Activated naive CD4-positive, alpha-beta T cell treated with anti-CD3 and anti-CD28 coated beads, Interleukin-2, amount 50 U/mL, for 72 hours (primary cell): ENCODE data around the gene SRRM5. TPM values are rescaled to one million over a fixed set of nuclear protein-coding genes. Genes with fewer than 3 reads are reported as not detected.
"Not testable (repeated sequence)": the region's sequence is repeated elsewhere in the genome, so short reads cannot be mapped to it uniquely, and the experiment has no call there.

ENCODE experiments used
- ATAC-seq, 2 donors: fragments of 150-1000 bp; cut with Tn5 transposase; 2 replicates each; pipeline ENCODE4 v1.10.0; 2021; ENCODE audit warnings: mild to moderate bottlenecking in 2 of 2, moderate library complexity in 2 of 2
- DNase-seq, 2 donors: peaks; one replicate each; pipeline ENCODE4 v3.0.0; 2021 to 2022; ENCODE audit warnings: low spot score in 2 of 2
- H3K27ac Mint-ChIP-seq, 2 donors: one replicate each; pipeline ENCODE4 v1.8.0; 2022; ENCODE audit warnings: mild to moderate bottlenecking in 2 of 2, mixed read lengths in 2 of 2
- H3K36me3 Mint-ChIP-seq, 2 donors: one replicate each; pipeline ENCODE4 v1.8.0; 2022; ENCODE audit warnings: mixed read lengths in 2 of 2
- H3K9me3 Mint-ChIP-seq, 2 donors: one replicate each; pipeline ENCODE4 v1.8.0; 2022; ENCODE audit warnings: mixed read lengths in 2 of 2
- total RNA-seq, 2 donors: library from RNA; stranded (reverse); gene quantifications; one replicate each; pipeline ENCODE4 v1.2.3, GENCODE V29; 2022

The SRRM5 gene
- total RNA-seq, 2 donors from 2014 or later, result 0.68 to 0.80 TPM

DNA sequence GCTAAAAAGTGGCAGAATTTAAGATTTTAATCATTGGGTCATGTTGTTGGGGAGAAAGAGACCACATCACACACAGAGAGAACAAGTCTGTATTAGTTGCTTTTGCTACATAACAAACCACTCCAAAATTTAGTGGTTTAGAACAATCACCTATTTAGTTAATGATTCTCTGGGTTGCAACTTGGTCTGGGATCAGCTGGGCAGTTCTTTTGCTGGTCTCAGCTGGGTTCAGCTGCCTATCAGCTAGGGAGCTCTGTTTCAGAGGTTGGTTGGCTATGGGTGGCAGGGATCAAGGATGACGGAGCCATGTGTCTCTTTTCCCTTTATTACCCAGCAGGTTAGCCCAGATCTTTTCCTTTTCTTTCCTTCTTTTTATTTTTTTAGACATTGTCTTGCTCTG lies 27.4 kb upstream of the SRRM5 start:
- H3K27ac Mint-ChIP-seq, result peak overlapping the region in 1 of 2 donors; percentile 42
- no peak for DNase-seq
- no peaks in the 10 kb centered on the region for H3K9me3 Mint-ChIP-seq
- ATAC-seq, result no peak
- H3K36me3 Mint-ChIP-seq, result peaks cover 7 to 17% of the 10 kb centered on the region in 2 donors

DNA sequence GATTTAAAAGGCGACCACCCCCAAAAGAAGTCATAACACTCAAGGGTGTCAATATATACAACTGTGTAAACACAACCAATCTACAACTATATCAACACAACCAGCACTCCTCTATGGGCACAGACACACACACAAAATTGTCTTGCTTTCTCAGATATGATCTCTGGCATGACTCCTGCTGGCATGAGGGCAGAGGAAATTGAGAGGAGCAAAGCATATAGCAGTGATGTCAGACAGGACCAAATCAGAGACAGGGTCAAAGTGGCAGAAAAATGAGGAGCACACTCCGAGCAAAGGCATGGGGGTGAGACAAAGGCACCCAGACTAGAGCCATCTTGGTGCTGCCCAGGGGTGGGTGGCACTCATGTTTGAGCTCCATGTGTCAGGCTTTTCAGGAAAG lies 25.5 kb upstream of the SRRM5 start:
- no peak for DNase-seq

DNA sequence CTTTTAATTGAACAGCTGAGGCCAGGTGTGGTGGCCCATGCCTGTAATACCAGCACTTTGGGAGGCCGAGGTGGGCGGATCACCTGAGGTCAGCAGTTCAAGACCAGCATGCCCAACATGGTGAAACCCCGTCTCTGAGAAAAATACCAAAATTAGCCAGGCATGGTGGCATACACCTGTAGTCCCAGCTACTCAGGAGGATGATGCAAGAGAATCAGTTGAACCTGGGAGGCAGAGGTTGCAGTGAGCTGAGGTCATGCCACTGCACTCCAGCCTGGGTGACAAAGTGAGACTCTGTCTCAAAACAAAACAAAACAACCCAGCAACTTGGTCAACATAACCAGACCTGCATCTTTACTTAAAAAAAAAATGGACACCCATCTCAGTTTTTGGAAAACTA lies 24.9 kb upstream of the SRRM5 start:
- not testable (repeated sequence) for H3K9me3 Mint-ChIP-seq, DNase-seq, ATAC-seq, H3K36me3 Mint-ChIP-seq, H3K27ac Mint-ChIP-seq

More for the DNA sequence above, 25.5 kb upstream of the SRRM5 start:
- Mint-ChIP-seq H3K27ac (peak overlapping the region in 1 of 2 donors; percentile 42), H3K36me3 (peaks cover 0 to 10% of the 10 kb centered on the region in 2 donors), H3K9me3 (no peaks in the 10 kb centered on the region)
- no peak for ATAC-seq

DNA sequence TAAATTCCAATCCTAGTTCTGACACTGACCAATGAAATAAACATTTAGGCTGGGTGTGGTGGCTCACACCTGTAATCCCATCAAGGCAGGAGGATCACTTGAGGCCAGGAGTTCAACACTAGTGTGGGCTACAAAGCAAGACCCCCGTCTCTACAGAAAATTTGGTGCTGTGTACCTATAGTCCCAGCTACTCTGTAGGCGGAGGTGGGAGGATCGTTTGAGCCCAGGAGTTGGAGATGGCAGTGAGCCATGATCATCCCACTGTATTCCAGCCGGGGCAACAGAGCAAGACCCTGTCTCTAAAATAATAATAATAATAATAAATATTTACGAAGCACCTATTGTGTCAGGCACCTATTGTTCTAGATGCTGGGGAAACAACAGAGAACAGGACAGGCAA lies 22.6 kb upstream of the SRRM5 start:
- Mint-ChIP-seq H3K9me3 (no peaks in the 10 kb centered on the region), H3K27ac (no peak overlapping the region), H3K36me3 (peaks cover 8 to 19% of the 10 kb centered on the region in 2 donors)
- DNase-seq (no peak), ATAC-seq (no peak)

DNA sequence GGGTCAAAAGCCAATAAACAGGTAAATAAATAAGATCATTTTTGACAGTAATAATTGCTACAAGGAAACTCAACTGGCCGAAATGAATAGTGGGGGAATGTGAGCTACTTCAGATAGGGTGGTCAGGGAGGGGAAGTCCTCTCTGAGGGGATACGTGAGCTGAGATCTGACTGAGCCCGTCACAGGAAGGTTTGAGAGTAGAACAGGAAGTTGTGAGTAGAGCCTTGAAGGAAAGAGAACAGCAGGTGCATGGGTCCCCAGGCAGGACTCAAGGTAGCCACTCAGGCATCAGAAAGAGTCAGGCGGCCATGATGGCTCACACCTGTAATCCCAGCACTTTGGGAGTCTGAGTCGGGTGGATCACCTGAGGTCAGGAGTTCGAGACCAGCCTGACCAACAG lies 22.2 kb upstream of the SRRM5 start:
- Mint-ChIP-seq H3K27ac (peak overlapping the region in 1 of 2 donors; percentile 33), H3K9me3 (no peaks in the 10 kb centered on the region), H3K36me3 (peaks cover 8 to 19% of the 10 kb centered on the region in 2 donors)
- ATAC-seq, result no peak
- DNase-seq, result no peak

DNA sequence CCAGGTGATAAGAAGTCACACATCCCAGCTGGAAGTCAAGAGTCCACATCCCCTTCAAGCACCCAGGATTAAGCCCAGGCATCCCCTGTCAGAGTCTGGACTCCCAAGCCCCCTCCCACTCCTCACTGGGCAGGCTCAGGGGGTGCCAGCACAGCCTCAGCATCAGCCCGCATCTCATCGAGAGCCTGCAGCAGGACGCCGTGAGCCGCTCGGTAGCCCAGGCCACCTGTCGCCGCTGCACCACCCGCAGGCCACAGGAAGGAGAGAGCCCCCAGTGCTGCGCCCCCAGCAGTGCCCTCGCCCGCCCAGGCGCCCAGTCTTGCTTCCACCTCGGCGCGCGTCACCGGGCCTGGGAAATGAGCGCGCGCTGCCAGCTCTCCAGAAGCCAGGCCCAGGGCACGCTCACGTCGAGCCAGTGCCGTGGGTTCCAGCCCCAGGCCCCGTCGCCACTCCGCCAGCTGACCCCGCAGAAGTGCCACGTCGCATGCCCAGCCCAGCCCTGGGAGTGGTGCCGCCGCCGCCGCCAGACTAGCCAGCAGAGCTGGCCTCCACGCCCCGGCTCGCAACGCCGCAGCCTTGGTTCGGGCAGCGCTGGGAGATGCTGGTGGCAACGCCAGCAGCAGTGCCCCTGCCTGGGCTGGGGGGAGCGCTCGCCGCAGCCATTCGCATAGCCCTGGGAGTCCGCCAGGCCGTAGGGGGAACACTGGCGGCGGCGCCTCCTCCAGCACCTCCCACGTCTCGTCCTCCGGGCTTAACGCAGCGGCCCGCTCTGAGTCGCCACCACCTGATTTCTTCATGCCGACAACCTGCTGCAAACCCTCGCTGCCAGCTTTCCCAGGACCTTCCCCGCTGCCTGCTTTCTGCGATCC lies 19.8 kb upstream of the SRRM5 start:
- H3K36me3 Mint-ChIP-seq, result peaks cover 25 to 27% of the 10 kb centered on the region in 2 donors
- no peaks in the 10 kb centered on the region for H3K9me3 Mint-ChIP-seq
- H3K27ac Mint-ChIP-seq, result no peak overlapping the region
- ATAC-seq (no peak), DNase-seq (no peak)

DNA sequence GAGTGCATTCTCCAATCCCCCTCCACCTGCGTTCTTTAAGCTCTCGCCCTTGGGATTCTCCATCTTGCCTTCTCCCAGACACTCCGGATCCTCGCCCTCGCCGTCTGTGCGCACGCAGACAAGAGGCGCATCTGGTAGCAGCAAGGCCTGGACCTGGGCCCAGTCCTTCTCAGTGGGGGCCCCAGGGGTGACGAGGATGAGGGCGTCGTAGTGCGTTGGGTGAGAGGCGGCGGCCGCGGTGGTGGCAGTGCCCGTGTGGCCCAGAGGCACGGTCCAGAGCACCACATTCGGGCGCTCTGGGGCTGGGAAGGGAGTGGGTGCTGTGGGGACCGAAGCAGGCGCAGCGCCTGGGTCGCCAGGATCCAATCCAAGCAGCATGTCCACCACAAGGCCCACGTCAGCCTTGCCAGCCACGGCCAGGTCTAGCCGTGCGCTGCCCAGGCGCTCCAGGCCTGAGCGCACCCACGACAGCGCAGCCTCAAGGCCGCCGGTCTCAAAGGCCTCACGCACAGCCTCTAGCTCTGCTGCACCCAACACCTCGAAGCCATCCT lies 19.0 kb upstream of the SRRM5 start:
- peaks cover 25 to 34% of the 10 kb centered on the region in 2 donors for H3K36me3 Mint-ChIP-seq
- H3K27ac Mint-ChIP-seq, result no peak overlapping the region
- H3K9me3 Mint-ChIP-seq, result no peaks in the 10 kb centered on the region
- ATAC-seq (no peak), DNase-seq (no peak)

DNA sequence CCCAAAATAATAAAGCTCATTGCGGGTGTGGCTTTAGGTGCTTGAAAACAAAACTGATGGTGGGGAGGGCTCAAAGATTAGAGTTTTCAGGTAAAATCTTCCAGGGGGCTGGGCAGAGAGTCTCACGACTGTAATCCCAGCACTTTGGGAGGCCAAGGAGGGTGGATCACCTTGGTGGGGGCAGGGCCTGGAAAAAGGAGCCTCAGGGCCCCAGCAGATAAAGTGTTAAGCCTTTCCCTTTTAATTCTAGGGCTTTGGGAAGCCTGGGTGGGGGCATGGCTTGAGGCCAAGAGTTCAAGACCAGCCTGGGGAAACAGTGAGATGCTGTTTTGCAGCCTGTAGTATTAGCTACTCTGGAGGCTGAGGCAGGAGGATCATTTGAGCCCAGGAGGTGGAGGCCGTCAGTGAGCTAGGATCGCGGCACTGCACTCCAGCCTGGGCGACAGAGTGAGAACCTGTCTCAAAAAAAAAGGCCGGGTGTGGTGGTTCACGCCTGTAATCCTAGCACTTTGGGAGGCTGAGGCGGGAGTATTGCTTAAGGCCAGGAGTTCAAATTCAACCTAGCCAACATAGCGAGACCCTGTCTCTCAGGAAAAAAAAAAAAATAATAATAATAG lies 17.7 kb upstream of the SRRM5 start:
- H3K9me3 Mint-ChIP-seq, result no peaks in the 10 kb centered on the region
- DNase-seq (no peak), ATAC-seq (no peak)
- peak overlapping the region; percentile 95 to 100 for H3K27ac Mint-ChIP-seq
- peaks cover 25 to 38% of the 10 kb centered on the region in 2 donors for H3K36me3 Mint-ChIP-seq

DNA sequence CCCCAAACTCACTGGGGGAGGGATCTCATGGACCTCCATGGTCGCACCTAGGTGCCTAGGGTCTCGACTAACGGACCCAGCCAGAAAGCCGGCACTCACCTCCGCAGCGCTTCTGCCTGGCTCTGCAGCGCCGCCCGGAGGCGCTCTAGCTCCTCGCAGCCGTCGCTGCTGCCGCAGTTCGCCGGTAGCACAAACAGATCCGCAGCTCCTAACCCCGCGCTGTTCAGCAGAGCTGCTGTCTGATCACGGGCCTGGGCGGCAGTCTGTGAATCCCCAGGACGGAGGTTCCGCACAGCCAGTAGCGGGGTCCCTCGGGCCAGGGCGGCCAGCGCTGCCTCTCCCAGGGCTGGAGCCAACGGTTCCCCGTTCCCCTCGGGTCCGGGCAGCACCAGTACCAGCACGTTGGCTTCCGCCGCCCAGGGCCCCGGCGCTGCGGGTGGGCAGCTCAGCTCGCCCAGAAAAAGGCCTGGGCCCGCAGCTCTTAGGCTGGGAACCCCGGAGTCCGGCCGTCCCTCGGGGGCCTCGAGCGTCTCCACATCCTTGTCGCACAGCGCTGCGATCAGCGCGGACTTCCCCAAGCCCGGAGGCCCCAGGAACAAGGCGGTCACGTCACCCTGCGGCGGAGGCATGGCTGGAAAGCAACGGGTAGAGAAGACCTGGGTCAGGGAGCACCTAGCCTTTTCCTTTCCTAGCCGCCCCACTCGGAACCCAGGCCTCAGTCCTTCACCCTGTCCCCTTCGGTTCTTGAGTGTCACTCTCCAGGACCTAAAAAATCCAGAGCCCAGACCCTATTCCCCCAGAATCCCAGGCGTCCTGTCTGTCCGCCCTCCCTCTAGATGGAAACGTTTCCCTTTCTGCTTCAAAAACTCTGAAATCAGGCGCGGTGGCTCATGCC lies 16.9 kb upstream of the SRRM5 start:
- DNase-seq, result peak; percentile 78
- ATAC-seq, result peak; percentile 60 to 66
- peaks cover 25 to 38% of the 10 kb centered on the region in 2 donors for H3K36me3 Mint-ChIP-seq
- H3K27ac Mint-ChIP-seq, result peak overlapping the region; percentile 100
- no peaks in the 10 kb centered on the region for H3K9me3 Mint-ChIP-seq

DNA sequence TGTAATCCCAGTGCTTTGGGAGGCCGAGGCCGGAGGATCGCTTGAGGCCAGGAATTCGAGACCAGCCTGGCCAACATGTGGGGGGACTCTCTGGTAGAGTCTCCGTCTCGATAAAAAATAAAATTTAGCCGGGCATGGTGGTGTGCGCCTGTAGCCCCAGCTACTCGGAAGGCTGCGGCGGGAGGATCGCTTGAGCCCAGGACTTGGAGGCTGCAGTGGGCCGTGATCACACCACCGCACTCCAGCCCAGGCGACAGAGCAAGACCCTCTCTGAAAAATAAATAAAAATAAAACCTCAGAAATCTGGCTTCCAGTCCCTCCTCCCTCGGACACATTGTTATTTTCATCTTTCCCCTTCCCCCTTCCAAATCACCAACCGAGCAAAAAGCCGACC lies 16.3 kb upstream of the SRRM5 start:
- Mint-ChIP-seq H3K9me3 (no peaks in the 10 kb centered on the region), H3K27ac (peak overlapping the region; percentile 100), H3K36me3 (peaks cover 25 to 38% of the 10 kb centered on the region in 2 donors)
- DNase-seq (no peak), ATAC-seq (peak; percentile 7 to 29)

DNA sequence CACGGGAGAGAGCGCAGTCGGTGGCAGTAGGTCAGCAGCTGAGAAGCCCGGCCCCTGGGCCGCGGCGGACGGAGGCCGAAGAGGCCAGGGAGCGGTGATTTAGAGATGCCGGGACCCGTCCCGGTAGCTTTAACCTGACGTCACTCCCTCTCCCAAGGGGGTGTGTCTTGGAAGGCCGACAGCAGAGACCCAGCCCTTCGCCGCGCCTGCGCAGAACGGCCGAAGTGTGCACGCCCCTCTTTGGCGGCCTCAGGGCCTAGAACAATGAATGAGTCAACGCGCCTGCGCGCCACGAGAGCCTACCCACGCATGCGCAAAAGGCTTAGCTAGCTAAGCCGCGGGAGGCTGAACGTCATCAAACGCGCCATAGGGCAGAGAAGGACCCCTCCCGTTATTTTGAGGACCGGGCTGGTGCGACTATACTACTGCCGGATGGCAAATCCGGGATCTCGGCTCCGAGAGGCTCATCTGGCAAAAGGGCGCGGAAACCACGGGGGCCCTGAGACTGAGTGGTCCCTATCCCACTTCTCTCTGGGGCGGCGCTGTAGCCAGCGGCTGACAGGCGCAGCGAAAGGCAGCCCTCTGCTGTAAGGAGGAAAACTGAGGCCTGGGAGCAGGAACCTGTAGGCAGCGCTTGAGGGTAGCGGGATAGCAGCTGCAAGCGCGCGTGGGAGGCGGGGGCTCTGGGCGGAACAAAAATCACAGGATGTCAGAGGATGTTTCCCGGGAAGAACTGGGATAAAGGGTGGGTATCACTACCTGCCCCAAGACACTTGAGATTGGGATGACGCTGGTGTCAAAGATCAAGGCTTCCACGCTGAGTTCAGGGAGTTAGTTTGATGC lies 15.7 kb upstream of the SRRM5 start, which contains the start of the genes IRGQ and ZNF576:
Gene IRGQ (minus strand): TSS at position 136 of the 843 bp plus-strand sequence. CDS start 796 bp downstream, outside the sequence.
Gene ZNF576 (plus strand): TSS at position 597 of the 843 bp plus-strand sequence. CDS start 514 bp downstream, outside the sequence.
- peak; percentile 100 for DNase-seq
- Mint-ChIP-seq H3K9me3 (no peaks in the 10 kb centered on the region), H3K36me3 (peaks cover 25 to 38% of the 10 kb centered on the region in 2 donors), H3K27ac (peak within 1 kb of the TSS; percentile 100)
- ATAC-seq, result peak; percentile 85 to 89

DNA sequence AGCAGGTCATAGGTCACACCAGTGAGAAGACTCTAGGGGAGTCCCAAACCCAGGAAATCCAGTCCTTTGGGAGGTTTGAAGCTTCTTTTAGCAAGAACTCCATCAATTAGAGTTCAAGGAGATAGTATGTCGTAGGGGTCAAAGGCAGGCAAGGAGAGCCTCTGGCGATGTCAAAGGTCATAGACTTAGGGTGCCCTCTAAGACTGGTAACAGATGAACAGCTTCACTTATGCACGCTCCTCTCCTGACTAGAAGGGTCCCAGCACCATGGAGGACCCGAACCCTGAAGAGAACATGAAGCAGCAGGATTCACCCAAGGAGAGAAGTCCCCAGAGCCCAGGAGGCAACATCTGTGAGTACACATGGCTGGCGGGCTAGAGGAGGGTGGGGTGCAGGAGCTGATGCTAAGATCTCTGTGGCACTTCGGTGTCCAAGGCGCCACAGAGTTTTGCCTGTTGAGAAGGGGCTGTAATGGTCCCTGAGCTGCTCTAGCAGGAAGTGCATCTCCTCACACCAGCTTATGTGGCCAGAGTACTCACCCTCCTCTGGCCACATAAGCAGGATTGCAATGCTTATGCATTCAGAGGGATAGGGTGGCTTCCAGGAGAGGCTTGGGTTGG lies 14.9 kb upstream of the SRRM5 start:
- peaks cover 25 to 38% of the 10 kb centered on the region in 2 donors for H3K36me3 Mint-ChIP-seq
- H3K27ac Mint-ChIP-seq, result peak overlapping the region; percentile 100
- ATAC-seq (no peak), DNase-seq (no peak)
- H3K9me3 Mint-ChIP-seq, result no peaks in the 10 kb centered on the region

DNA sequence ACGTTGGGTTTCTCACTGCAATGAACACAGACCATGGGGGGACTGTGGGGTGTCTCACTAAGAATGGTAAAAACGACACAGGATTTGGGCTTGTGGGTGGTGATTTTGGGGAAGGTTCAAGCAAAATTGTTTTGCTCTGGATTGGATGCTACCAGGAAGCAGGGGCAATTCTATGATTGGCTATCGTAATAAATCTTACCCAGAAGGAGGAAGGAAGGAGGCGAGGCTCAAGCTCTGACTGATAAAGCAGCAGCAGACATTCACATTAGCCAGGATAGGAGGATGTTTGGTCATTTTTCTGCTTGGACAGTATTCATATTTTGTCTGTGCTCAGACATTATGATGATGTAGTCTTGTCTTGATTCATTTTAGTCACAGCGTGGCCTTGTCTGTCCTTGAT lies 14.0 kb upstream of the SRRM5 start:
- H3K27ac Mint-ChIP-seq, result peak overlapping the region; percentile 100
- no peaks in the 10 kb centered on the region for H3K9me3 Mint-ChIP-seq
- no peak for DNase-seq

DNA sequence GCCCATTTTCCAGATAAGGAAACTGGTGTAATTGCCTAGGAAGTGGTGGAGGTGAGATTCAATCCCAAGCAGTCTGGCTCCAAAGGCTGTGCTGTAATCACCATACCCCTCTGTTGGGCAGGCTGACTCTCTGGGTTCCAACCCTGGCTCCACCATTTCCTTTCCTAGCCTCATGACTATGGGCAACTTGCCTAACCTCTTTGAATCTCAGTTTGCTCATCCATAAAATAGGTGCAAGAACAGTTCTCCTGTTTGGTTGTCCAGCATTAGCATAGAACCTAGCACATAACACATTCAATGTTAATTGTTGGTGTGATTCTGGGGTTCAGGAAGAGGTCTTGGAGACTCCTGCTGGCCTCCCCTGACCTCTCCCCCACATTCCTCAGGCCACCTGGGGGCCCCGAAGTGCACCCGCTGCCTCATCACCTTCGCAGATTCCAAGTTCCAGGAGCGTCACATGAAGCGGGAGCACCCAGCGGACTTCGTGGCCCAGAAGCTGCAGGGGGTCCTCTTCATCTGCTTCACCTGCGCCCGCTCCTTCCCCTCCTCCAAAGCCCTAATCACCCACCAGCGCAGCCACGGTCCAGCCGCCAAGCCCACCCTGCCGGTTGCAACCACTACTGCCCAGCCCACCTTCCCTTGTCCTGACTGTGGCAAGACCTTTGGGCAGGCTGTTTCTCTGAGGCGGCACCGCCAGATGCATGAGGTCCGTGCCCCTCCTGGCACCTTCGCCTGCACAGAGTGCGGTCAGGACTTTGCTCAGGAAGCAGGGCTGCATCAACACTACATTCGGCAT lies 13.2 kb upstream of the SRRM5 start:
- Mint-ChIP-seq H3K36me3 (peaks cover 19 to 30% of the 10 kb centered on the region in 2 donors), H3K27ac (peak overlapping the region in 1 of 2 donors; percentile 100), H3K9me3 (no peaks in the 10 kb centered on the region)
- DNase-seq, result no peak
- no peak for ATAC-seq

More for the DNA sequence above, 14.0 kb upstream of the SRRM5 start:
- no peak for ATAC-seq
- peaks cover 25 to 34% of the 10 kb centered on the region in 2 donors for H3K36me3 Mint-ChIP-seq
